ENCODE results near the gene SERPINB5. TPM values are rescaled to one million over a fixed set of nuclear protein-coding genes. Genes with fewer than 3 reads are reported as not detected.

SERPINB5 gene
- total RNA-seq, 1 experiment from 2014 or later, result 40.1 TPM

DNA sequence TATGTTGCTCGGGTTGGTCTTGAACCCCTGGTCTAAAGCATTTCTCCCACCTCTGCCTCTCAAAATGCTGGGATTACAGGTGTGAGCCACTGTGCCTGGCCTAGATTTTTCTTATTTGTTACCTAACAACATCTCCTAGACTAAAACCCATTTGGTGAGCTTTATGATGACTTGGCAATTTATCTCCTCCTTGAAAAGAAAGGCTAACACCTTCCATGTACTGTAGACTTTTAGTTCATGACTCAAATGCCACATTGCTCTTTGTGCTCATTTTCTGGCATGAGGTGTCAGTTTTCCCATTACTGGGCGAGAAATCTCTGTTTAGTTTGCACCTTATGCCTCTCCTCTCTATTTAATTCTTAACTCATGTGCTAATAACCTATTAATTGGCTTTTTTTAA is 12.3 kb upstream of the SERPINB5 start:
- in situ Hi-C loops (cut with HindIII; ENCODE audit: low pct_unique_long_range_greater_than_20kb, low sequenced_read_pairs), result no loop called here
- DNase-seq (ENCODE audit: low read depth), result no peak

DNA sequence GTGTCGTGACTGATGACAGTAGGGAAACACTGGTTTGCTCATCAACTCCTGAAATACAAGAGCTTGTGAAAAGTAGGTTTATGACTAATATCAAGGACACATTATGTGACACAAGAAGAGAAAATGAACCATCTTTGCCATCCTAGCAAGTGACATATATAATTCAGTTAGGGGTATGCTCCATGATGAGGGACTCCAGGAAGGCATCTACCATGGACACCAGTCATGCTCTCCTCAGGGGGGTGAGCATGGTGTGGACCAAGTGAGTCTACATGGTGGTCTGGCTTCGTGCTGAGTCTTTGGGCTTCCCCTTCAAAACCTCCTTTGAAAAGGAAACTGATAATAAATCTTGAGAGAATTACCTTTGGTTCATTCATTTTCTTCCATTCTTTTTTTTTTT is 11.7 kb upstream of the SERPINB5 start:
- in situ Hi-C loops (cut with HindIII; ENCODE audit: low pct_unique_long_range_greater_than_20kb, low sequenced_read_pairs), result no loop called here
- DNase-seq (ENCODE audit: low read depth), result no peak

DNA sequence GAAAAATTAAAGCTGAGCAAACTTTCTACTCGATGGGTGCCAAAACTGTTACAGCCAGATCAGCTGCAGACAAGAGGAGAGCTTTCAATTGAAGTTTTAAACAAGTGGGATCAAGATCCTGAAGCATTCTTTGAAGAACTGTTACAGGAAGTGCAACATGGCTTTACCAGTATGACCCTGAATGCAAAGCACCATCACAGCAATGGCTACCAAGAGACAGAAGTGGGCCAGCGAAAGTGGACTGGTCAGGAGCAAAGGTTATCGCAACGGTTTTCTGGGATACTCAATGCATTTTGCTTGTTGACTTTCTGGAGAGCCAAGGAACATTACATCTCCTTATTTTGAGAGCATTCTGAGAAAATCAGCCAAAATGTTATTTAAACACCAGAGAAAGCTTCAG is 9.1 kb upstream of the SERPINB5 start:
- no peak for DNase-seq (ENCODE audit: low read depth)
- in situ Hi-C loops (cut with HindIII; ENCODE audit: low pct_unique_long_range_greater_than_20kb, low sequenced_read_pairs), result no loop called here

DNA sequence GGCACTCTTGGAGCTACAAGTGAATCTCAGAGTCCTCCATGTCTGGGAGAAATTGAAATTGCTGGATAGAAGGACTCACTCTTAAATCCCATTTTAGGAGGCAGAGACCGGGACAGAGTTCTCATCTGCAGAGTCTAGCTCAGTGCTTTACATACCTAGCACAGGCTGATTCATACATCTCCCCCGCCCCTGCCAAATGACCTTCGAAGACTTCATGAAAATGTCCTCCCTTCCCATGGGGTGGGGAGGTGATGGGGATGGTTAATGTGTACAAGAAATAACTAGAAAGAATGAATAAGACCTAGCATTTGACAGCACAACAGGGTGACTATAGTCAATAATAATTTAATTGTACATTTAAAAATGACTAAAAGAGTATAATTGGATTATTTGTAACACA is 8.2 kb upstream of the SERPINB5 start:
- in situ Hi-C loops (cut with HindIII; ENCODE audit: low pct_unique_long_range_greater_than_20kb, low sequenced_read_pairs), result no loop called here

DNA sequence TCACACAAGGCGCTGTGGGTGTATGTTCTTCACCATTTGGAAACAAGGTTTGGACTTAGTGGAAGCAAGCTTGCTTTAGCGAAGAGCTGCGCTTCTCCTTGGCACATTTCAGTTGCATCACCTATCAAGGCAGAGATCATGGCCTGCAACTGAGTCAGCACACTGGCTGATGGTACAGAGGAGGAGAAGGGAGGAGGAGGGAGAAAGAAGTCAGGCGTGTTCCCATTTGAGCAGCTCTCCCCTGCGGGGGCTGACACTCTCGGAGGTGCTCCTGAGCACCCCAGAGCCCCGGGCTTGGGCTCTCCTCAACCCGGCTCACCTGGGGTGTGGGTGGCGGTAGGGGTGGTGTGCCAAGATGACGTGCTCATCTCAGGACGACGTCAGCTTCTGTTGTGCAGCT is 6.0 kb upstream of the SERPINB5 start:
- no peak for DNase-seq (ENCODE audit: low read depth)
- in situ Hi-C loops (cut with HindIII; ENCODE audit: low pct_unique_long_range_greater_than_20kb, low sequenced_read_pairs), result no loop called here

More for the DNA sequence above, 8.2 kb upstream of the SERPINB5 start:
- no peak for DNase-seq (ENCODE audit: low read depth)

DNA sequence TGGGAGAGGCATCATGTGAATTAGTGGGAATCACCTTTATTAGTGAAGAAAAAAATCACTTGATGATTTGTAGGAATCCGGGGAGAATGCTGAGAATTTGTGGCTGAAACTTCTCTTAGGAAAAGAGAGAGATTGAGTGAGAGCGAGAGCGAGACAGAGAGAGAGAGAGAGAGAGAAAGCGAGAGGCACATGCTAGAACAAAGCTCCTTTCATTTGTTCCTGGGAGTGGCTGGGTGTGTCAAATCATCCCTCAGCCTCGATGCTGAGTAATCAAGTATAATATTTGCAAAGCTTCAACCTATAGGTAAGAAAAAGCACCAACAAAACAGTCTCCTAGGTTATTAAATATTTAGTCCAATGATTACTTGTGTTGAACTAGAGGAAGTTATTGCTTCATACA is 4.4 kb upstream of the SERPINB5 start:
- DNase-seq (ENCODE audit: low read depth), result peak; percentile 61
- in situ Hi-C loops (cut with HindIII; ENCODE audit: low pct_unique_long_range_greater_than_20kb, low sequenced_read_pairs), result no loop called here

DNA sequence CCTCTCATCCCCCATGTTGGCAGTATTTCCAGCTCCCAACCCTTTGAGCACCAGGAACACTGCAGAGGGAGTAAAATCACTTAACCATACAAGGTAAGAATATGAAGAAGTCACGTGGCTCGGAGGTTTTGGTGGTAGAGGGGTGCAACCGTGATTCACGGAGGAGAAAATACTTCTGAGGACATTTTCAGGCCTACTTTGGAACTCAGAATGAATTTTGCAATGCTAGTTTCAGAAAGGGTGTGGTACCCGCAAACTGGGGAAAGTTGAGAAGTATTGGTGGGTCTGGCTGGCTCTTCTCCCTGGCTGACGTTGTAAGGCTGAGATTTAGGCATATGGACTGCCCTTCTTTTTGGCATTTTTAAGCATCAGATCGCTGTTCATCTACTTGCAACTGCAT is 442 bp downstream of the SERPINB5 start:
- no peak for DNase-seq (ENCODE audit: low read depth)
- in situ Hi-C loops (cut with HindIII; ENCODE audit: low pct_unique_long_range_greater_than_20kb, low sequenced_read_pairs), result no loop called here

DNA sequence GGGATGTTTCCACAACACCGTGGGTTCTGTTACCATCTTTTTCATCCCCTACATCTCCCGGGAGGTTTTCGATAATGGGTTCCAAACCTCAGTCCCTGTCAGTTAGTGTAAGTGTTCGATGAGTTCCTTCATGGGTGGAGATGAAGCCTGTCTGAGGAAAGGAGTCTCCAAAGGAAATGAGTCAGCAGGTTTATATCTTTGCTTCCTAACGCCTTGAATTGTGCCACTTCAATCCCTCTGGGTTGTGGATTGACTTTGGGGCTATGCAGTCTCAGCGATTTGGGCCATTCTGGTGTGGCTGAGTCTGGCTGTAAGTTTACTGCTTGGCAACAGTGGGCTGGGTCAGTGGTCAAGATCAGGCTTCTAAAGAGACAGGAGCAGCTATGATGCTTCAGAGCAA is 1.2 kb downstream of the SERPINB5 start:
- DNase-seq (ENCODE audit: low read depth), result peak; percentile 38
- in situ Hi-C loops (cut with HindIII; ENCODE audit: low pct_unique_long_range_greater_than_20kb, low sequenced_read_pairs), result no loop called here

DNA sequence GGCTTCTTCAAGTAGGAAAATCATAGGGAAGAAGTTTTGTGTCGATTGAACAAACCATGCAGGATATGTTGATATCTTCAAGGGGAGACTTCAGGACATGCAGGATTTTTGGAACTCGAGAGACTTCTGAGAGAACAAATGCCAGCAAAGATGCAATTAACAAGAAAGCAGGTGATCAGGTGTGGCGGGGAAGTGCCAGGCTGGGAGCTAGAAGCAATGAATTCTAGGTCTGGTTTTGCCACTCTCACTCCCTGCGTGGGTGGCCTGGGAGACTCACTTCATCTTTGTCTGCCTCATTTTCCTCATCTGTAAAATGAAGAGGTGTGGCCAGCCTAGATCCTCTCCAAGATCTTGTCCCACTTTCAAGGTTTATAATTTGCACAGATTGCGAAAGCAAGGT is 3.1 kb downstream of the SERPINB5 start:
- in situ Hi-C loops (cut with HindIII; ENCODE audit: low pct_unique_long_range_greater_than_20kb, low sequenced_read_pairs), result no loop called here

DNA sequence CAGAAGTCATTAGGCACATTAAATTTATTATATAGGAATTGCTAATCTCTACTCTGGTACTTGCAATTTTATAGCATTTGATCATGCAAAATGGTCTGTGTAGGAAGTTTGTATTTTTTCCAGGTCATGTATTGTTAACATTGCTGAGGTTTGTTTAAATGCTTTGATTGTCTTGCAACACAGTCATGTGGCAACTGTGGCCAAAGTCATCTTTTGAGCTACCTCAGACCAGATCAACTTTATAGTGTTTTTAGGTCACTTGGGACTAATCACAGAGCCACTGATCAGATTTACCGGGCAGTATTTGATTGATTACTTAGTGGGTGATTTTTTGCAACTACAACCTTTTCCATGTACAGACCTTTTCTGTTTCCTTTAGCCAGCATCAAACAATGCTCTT is 3.7 kb downstream of the SERPINB5 start:
- in situ Hi-C loops (cut with HindIII; ENCODE audit: low pct_unique_long_range_greater_than_20kb, low sequenced_read_pairs), result no loop called here
- DNase-seq (ENCODE audit: low read depth), result no peak

More for the DNA sequence above, 3.1 kb downstream of the SERPINB5 start:
- DNase-seq (ENCODE audit: low read depth), result no peak

DNA sequence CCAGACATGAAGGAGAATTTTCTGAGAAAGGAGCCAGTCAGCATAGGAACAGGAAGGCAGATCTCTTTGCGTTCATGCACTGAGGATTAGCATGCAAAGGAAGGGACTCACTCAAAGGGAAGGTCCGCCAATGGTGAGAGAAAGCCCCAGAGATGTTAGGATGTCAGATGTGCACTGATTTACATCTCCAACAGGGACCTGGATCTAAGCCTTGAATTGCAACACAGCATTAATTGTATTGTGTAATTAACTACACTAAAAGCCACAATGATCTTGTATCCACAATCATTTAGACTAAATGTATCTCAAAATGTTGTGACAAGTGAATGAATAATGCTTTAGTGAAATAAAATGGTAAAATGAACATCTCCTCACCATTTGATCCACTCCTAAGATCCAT is 4.2 kb downstream of the SERPINB5 start:
- in situ Hi-C loops (cut with HindIII; ENCODE audit: low pct_unique_long_range_greater_than_20kb, low sequenced_read_pairs), result no loop called here
- DNase-seq (ENCODE audit: low read depth), result no peak

DNA sequence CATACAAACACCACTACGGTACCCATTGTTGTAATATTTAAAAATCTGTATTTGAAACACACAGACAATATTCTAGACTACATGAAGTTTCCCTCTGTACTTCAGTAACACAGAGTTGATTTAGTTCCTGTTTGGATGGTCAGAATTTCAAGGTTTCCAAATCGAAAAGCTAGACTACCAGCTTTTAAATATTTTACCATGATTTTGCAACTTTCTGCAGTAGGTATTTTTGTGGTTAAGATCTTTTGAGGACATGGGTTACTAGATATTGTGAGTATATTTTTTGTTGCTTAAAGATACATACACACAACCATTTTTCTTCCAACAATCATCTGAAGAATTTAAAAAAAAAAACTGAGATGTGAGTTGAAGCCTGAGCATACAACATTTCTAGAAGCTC is 10.9 kb downstream of the SERPINB5 start:
- no peak for DNase-seq (ENCODE audit: low read depth)
- in situ Hi-C loops (cut with HindIII; ENCODE audit: low pct_unique_long_range_greater_than_20kb, low sequenced_read_pairs), result no loop called here

DNA sequence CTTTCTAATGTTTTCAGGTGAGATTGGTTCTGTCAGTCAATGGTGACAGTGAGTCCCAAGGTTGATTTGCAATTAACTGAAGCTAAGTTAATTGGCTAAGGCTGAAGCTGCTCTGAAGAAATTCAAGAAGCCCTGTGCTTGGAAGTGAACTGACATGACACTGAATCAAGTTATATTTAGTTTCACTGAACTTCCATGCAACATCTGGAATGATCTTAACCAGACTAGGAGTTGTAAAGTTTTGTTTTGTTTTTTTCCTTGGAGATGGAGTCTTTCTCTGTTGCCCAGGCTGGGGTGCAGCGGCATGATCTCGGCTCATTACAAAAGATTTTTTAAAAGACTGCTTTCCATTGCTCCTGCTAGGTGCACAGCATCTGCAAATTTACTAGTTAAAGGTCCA is 11.4 kb downstream of the SERPINB5 start:
- in situ Hi-C loops (cut with HindIII; ENCODE audit: low pct_unique_long_range_greater_than_20kb, low sequenced_read_pairs), result no loop called here
- no peak for DNase-seq (ENCODE audit: low read depth)

DNA sequence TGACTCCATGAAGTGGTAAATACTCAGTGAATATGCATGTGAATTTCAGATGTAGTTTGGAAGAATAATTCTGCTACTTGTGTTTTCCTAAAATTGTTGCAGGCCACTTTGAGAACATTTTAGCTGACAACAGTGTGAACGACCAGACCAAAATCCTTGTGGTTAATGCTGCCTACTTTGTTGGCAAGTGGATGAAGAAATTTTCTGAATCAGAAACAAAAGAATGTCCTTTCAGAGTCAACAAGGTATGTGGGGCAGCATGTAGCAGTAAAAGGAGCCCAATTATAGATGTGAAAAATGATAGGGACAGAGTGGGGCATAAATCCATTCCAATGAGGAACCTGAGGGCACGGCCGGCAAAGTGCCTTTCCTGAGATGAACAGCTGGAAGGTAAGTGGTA is 16.1 kb downstream of the SERPINB5 start:
- DNase-seq (ENCODE audit: low read depth), result no peak

DNA sequence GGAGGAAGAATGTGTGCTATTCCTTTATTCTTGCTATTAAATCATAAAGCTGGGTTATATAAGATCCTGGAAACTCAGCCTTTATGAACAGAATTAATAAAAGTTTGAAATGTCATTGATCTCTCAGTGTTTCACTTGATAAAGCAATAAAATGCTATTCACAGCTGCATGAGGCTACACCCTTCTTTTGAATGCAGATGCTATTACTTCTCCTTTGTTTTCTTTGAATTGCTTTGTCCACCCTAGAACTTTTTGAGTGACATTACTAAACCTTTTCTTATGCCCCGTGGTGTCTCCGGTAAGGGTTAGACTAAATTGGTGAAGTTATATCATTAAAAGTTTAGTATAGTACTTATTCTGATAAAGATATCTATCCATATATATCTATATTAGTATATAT is 18.9 kb downstream of the SERPINB5 start:
- DNase-seq (ENCODE audit: low read depth), result no peak
- in situ Hi-C loops (cut with HindIII; ENCODE audit: low pct_unique_long_range_greater_than_20kb, low sequenced_read_pairs), result no loop called here

More for the DNA sequence above, 16.1 kb downstream of the SERPINB5 start:
- in situ Hi-C loops (cut with HindIII; ENCODE audit: low pct_unique_long_range_greater_than_20kb, low sequenced_read_pairs), result no loop called here

DNA sequence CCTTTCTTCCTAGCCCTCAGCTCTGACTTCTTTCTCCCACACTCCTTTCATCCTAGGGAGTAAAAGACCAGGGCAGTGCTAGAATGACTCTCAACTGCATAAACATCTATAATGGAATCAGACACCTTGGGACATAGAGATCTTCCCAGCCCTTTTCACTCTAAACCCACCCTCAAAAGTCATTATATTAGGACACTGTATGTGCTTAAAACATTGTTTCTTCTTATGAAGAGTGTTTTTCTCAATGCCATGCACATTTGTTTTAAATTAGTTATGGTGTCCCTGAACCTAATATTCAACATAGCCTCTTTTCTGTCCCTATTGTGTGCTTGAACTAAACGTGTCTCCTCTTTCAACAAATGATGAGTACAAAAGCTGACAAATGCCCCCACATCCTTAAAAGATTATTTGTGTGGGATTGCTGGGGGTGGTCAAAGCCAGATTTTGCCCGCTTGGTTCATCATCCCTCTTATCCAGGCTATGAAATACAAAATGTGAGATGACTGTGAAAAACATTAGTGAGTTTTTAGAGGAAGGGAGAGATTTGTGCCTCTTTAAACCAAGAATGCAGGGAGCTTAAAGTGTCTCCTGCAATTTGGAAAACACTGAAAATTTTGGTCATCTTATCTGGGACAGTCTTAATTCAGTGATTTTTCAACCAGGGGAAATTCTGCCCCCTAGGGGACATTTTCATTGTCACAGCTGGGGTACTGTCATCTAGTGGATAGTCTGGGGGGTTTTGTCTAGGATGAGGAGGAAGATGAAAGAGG is 29.0 kb downstream of the SERPINB5 start:
- in situ Hi-C loops (cut with HindIII; ENCODE audit: low pct_unique_long_range_greater_than_20kb, low sequenced_read_pairs), result no loop called here
- no peak for DNase-seq (ENCODE audit: low read depth)

DNA sequence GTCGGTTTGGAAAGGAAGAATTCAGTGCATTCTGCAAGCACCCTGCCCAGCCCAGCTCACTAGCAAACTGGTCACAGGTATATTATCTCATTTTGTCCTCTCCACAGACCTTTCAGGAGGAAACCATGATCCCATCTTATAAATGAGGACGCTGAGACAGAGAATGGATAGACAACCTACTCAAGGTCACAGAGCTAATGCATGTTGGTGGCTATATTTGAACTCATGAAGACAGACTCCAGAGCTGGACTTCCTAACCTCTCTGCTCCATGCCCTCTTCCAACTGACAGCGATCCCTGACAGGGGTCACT is 29.5 kb downstream of the SERPINB5 start:
- in situ Hi-C loops (cut with HindIII; ENCODE audit: low pct_unique_long_range_greater_than_20kb, low sequenced_read_pairs), result no loop called here
- no peak for DNase-seq (ENCODE audit: low read depth)

DNA sequence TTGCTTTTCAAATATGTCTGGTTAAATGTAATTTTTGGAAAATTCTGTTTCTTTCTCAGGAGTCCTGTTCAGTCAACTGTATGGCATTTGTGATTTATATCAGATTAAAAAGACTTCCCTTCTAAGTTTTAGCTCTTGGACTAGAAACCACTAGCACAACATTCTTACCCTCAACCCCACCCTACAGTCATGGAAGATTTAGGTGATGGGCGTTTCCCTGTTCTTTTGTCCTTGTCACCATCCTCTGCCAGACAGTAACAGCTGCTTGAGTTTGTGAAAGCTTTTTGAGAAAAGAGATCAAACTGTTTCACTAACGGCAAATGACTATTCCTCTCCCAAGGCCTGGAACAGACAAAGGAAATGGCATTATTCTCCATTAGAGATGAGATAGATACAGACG is 31.8 kb downstream of the SERPINB5 start:
- in situ Hi-C loops (cut with HindIII; ENCODE audit: low pct_unique_long_range_greater_than_20kb, low sequenced_read_pairs), result no loop called here
- no peak for DNase-seq (ENCODE audit: low read depth)

DNA sequence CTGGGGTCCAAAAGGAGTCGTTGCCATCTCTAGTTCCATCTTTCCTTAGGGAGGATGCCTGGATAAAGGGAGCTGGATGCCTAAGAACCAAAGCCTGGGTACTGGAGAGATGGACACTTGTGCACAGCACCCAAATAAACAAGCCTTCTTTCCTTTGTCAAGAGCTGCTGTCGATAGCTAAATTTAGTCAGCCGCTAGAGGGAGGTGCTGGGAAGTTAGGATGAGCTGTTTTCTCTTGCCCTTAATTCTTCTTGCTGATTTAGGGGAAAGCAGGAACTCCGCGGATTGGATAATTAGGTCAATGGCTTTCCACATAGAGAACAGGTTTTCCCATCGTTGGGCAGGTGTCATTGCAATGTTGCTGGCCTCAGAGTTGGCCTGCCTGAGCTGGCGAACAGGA is 34.5 kb downstream of the SERPINB5 start:
- in situ Hi-C loops (cut with HindIII; ENCODE audit: low pct_unique_long_range_greater_than_20kb, low sequenced_read_pairs), result no loop called here
- peak; percentile 41 for DNase-seq (ENCODE audit: low read depth)

DNA sequence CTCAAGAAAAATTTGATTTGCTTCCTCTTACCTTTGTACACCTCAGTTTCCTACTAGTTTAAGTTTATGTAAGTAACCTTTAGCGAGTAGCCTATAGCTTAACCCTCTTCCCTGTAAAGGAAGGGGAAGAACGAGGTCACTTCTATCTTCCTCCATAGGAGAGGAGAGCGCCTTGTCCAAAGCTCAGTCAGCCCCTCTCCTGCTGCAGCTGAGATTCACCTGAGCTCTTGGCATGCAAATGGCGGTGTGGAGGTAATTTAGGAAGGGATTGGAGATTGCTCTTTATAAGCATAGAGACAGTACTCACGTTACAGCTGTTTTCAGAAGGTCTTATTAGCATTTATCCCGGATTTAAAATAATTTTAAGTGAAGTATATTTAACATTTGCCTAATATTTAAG is 37.6 kb downstream of the SERPINB5 start:
- DNase-seq (ENCODE audit: low read depth), result no peak
- in situ Hi-C loops (cut with HindIII; ENCODE audit: low pct_unique_long_range_greater_than_20kb, low sequenced_read_pairs), result no loop called here
